ENCODE results near the gene FAM78A. TPM values are rescaled to one million over a fixed set of nuclear protein-coding genes. Genes with fewer than 3 reads are reported as not detected.
"Not testable (repeated sequence)": the region's sequence is repeated elsewhere in the genome, so short reads cannot be mapped to it uniquely, and the experiment has no call there.

FAM78A gene
- total RNA-seq, 1 donor from 2014 or later = 73.4 TPM

DNA sequence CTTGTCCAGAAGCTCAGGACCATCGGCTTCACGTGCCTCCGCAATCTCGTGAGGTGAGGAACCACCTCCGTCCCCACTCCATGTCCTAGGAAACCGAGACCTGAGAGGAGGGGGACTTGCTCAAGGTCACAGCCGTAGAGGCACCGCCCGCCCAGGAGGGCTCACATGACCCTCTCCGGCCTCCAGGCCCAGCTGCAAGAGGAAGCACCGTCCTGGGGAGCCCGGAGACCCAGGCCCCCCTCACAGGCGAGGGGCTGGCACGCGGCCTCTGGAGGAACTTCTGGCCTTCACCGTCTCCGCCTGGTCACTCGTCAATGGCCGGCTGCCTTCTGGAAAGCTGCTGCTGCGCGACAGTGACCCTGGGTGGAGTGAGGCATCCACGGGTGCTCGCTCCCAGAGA, 24.2 kb downstream of the FAM78A start:
- Mint-ChIP-seq H3K9me3 (ENCODE audit: unreplicated experiment) (no peaks in the 10 kb centered on the region), H3K36me3 (ENCODE audit: low read depth, unreplicated experiment) (no peaks in the 10 kb centered on the region), H3K27me3 (ENCODE audit: unreplicated experiment) (peaks cover 3% of the 10 kb centered on the region), H3K4me3 (ENCODE audit: unreplicated experiment) (no peak overlapping the region), H3K27ac (ENCODE audit: unreplicated experiment) (no peak overlapping the region), H3K4me1 (ENCODE audit: unreplicated experiment) (peaks cover 13% of the 10 kb centered on the region)
- no peak for DNase-seq (ENCODE audit: low spot score)
- TF ChIP-seq, protein P1, sequence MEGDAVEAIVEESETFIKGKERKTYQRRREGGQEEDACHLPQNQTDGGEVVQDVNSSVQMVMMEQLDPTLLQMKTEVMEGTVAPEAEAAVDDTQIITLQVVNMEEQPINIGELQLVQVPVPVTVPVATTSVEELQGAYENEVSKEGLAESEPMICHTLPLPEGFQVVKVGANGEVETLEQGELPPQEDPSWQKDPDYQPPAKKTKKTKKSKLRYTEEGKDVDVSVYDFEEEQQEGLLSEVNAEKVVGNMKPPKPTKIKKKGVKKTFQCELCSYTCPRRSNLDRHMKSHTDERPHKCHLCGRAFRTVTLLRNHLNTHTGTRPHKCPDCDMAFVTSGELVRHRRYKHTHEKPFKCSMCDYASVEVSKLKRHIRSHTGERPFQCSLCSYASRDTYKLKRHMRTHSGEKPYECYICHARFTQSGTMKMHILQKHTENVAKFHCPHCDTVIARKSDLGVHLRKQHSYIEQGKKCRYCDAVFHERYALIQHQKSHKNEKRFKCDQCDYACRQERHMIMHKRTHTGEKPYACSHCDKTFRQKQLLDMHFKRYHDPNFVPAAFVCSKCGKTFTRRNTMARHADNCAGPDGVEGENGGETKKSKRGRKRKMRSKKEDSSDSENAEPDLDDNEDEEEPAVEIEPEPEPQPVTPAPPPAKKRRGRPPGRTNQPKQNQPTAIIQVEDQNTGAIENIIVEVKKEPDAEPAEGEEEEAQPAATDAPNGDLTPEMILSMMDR (IDR thresholded peaks at IDR 0.05; ENCODE audit: unreplicated experiment) = no peak

- no peak overlapping the region for H3K27ac Mint-ChIP-seq (ENCODE audit: unreplicated experiment)
- peaks cover 8% of the 10 kb centered on the region for H3K36me3 Mint-ChIP-seq (ENCODE audit: low read depth, unreplicated experiment)
- peaks cover 5% of the 10 kb centered on the region for H3K9me3 Mint-ChIP-seq (ENCODE audit: unreplicated experiment)
- DNase-seq (ENCODE audit: low spot score) = no peak
- H3K27me3 Mint-ChIP-seq (ENCODE audit: unreplicated experiment) = peaks cover 3% of the 10 kb centered on the region
- H3K4me1 Mint-ChIP-seq (ENCODE audit: unreplicated experiment) = no peaks in the 10 kb centered on the region
- H3K4me3 Mint-ChIP-seq (ENCODE audit: unreplicated experiment) = no peak overlapping the region
- TF ChIP-seq, protein P1 (IDR thresholded peaks at IDR 0.05; ENCODE audit: unreplicated experiment) = no peak
Observed at GRCh38 chr9:131246618-131247017, 29.7 kb downstream of the FAM78A start.

DNA sequence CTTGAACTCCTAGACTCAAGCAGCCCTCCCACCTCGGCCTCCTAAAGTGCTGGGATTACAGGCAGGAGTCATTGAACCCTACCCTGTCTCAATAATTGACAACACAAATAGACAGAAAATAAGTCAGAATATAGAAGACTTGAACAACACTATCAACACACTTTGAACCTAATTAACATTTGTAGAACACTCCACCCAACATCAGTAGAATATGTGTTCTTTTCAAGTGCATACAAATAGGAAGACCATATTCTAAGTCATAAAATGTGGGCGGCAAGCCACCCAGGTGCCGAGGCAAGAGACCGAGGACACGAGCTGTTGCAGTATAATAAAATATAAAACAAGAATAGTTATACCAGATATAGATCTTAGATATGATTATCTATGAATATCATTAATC, 32.0 kb downstream of the FAM78A start:
- not testable (repeated sequence) for H3K4me3 Mint-ChIP-seq (ENCODE audit: unreplicated experiment); DNase-seq (ENCODE audit: low spot score); H3K9me3 Mint-ChIP-seq (ENCODE audit: unreplicated experiment); H3K36me3 Mint-ChIP-seq (ENCODE audit: low read depth, unreplicated experiment); H3K27ac Mint-ChIP-seq (ENCODE audit: unreplicated experiment); H3K4me1 Mint-ChIP-seq (ENCODE audit: unreplicated experiment); H3K27me3 Mint-ChIP-seq (ENCODE audit: unreplicated experiment)

DNA sequence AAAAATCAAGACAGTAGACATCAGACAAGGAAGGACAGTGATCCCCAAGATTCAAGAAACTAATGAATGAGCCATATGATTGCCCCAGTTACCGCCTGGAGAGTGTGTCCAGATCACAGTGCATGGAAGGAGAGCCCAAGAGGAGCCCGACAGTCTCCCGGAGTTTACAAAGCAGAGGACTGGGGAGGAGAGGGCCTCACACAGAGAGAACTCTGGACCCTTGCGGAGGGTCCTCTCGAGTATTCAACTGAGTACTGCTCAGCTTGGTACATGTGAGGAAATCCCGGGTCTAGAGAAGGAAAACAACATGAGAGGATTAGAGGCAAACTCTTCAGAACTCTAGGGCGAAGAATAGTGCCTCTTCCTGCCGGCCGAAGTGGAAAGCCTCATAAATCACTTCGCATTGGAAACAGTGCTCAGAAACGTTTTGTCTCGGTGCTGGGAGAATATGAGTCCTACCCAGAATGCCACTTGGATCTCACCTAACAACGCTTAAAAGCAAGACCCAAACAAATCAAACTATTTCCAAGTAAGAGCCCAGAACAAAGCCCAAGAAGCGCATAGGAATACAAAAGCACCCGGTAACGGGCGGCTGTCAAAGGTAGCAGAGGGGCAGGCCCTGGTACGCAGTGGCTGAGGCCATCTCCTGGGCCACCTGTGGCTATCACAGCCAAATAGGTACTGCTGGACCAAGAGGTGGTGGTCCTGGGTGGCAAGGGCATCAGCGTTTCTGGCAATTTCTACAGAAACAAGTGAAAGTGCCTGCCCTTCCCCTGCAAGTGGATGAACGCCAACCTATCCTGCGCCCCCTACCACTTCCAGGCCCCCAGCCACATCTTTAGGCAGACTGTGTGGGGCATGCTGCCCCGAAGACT, 36.0 kb downstream of the FAM78A start:
- DNase-seq (ENCODE audit: low spot score) = no peak
- Mint-ChIP-seq H3K27me3 (ENCODE audit: unreplicated experiment) (peaks cover 10% of the 10 kb centered on the region), H3K4me3 (ENCODE audit: unreplicated experiment) (peak overlapping the region; percentile 18), H3K27ac (ENCODE audit: unreplicated experiment) (peak overlapping the region; percentile 78), H3K9me3 (ENCODE audit: unreplicated experiment) (peaks cover 5% of the 10 kb centered on the region), H3K36me3 (ENCODE audit: low read depth, unreplicated experiment) (peaks cover 5% of the 10 kb centered on the region), H3K4me1 (ENCODE audit: unreplicated experiment) (peaks cover 24% of the 10 kb centered on the region)
- TF ChIP-seq, protein P1 (IDR thresholded peaks at IDR 0.05; ENCODE audit: unreplicated experiment) = no peak

GRCh38 chr9:131239161-131239975, 36.9 kb downstream of the FAM78A start:
- Mint-ChIP-seq H3K4me1 (ENCODE audit: unreplicated experiment) (peaks cover 24% of the 10 kb centered on the region), H3K9me3 (ENCODE audit: unreplicated experiment) (peaks cover 5% of the 10 kb centered on the region), H3K4me3 (ENCODE audit: unreplicated experiment) (peak overlapping the region; percentile 18), H3K36me3 (ENCODE audit: low read depth, unreplicated experiment) (peaks cover 9% of the 10 kb centered on the region), H3K27ac (ENCODE audit: unreplicated experiment) (peak overlapping the region; percentile 78), H3K27me3 (ENCODE audit: unreplicated experiment) (peaks cover 10% of the 10 kb centered on the region)
- no peak for DNase-seq (ENCODE audit: low spot score)
- TF ChIP-seq, protein P1 (IDR thresholded peaks at IDR 0.05; ENCODE audit: unreplicated experiment) = no peak

All from endothelial cell (in vitro differentiated cells).